Psoas muscle (tissue), 8 donors: ENCODE measurements around the gene DYRK4. TPM values are rescaled to one million over a fixed set of nuclear protein-coding genes. Genes with fewer than 3 reads are reported as not detected.
A peak's percentile ranks its signal among the peaks of the same experiment; 100 is the strongest.

ENCODE experiments used
- ATAC-seq, 4 donors: fragments of 200-7000 bp; cut with Tn5 transposase; one replicate each; pipeline ENCODE4 v1.9.1; 2020; ENCODE audit warnings: moderate library complexity in 3 of 4, mild to moderate bottlenecking in 2 of 4
- DNase-seq, 2 donors: peaks; one replicate each; pipeline ENCODE4 v3.0.0-alpha.2; 2020
- H3K27ac ChIP-seq: fragments of 200-600 bp; one replicate; pipeline ENCODE4 v1.8.0; 2022
- H3K27me3 ChIP-seq, 3 donors: fragments of 200-600 bp in 1 of 3; one replicate each; pipeline versions ENCODE4 v1.6.1 to v1.8.0; 2013 to 2022; ENCODE audit warnings: low read length in 2 of 3, mild to moderate bottlenecking in 2 of 3, moderate library complexity in 1 of 3; ENCODE audit not compliant: insufficient read depth in 3 of 3
- H3K36me3 ChIP-seq, 2 donors: fragments of 200-600 bp in 1 of 2; one replicate each; pipeline versions ENCODE4 v1.6.1 to v1.8.0; 2013 to 2022; ENCODE audit warnings: low read depth in 1 of 2, mild to moderate bottlenecking in 1 of 2, moderate library complexity in 1 of 2; ENCODE audit not compliant: insufficient read depth in 1 of 2
- H3K4me1 ChIP-seq: fragments of 200-600 bp; one replicate; pipeline ENCODE4 v1.8.0; 2022
- H3K4me3 ChIP-seq: fragments of 200-600 bp; one replicate; pipeline ENCODE4 v1.8.0; 2022; ENCODE audit warnings: mild to moderate bottlenecking
- H3K9me3 ChIP-seq: fragments of 200-600 bp; one replicate; pipeline ENCODE4 v1.8.0; 2022
- WGBS, 3 donors: extraction: QIAGEN DNeasy Blood & Tissue Kit; methylation state at CpG; one replicate each; pipeline versions ENCODE4 v1.1.6 to v1.1.7; 2013; 5-methylcytosine and 5-hydroxymethylcytosine counted together
- intact Hi-C, 2 donors: fragments of 100-400 bp; cut with DNase I; formaldehyde crosslinking; loops; one replicate each; pipeline versions ENCODE4 v1.11.0 to v1.14.2; 2022
- polyA plus RNA-seq, 3 donors: library from polyadenylated mRNA; stranded (reverse); fragments of 200-250 nt; gene quantifications; one replicate each; pipeline ENCODE4 v1.2.3, GENCODE V29; 2013
- total RNA-seq, 4 donors: library from RNA; stranded (reverse); fragmentation: NEBNext Ultra II Directional in 2 of 4; extraction: Animal tissue kit (Norgen Biotek cat#: 25700) in 2 of 4; gene quantifications; one replicate each; pipeline versions ENCODE4 v1.2.1 to v1.2.4, GENCODE V29; 2021 to 2023
- TF ChIP-seq, protein P1 (sequence below): fragments of 200-600 bp; IDR thresholded peaks from one replicate; pipeline ENCODE4 v1.8.0; 2022; ENCODE audit warnings: antibody characterized with exemption
- donor health status: healthy with polysubstance abuse.
- donor health status: DM: no; HTN: no; CAD: no; lungs with moderate emphysema.
- donor health status: Bipolar disorder and iron deficiency.
- donor health status: healthy.
- donor health status: DM: yes; HTN: yes; CAD: no.
- donor health status: DM: no; HTN: no; CAD: no.
- donor health status: DM: no; HTN: no; CAD: no.
- donor health status: DM: yes; HTN: yes; CAD: no.

DYRK4 gene
- total and polyA plus RNA-seq, 7 donors = 18.3 to 28.8 (median 22.9) TPM

DNA sequence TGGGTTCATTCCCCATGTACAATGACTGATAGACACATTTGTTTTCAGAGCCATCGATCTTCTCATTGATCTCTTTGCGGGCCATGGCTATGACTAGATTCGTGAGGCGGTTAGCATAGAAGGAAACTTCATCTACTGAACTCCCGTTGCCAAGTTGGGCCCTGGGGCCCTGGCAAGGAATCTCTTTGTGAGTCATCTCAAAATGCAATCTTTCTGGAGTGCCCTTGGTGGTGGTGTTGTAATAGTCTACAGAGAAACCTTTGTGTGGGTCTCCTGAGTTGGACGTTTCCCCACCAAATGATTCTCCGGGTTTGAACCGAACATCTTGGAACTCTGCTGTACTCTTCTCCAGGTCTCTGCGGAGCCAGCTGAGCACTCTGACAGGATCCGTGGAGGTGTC lies 66.4 kb downstream of the DYRK4 start:
- Histone ChIP-seq H3K27ac (no peak overlapping the region), H3K9me3 (no peaks in the 10 kb centered on the region), H3K4me1 (no peaks in the 10 kb centered on the region), H3K36me3 (peaks cover 4 to 16% of the 10 kb centered on the region in 2 donors), H3K27me3 (no peaks in the 10 kb centered on the region), H3K4me3 (no peak overlapping the region)
- DNase-seq (no peak), ATAC-seq (no peak)
- 88 to 95% (median 93%) methylated on average over 10 of the region's 10 CpGs for WGBS, 3 donors
- TF ChIP-seq, protein P1, sequence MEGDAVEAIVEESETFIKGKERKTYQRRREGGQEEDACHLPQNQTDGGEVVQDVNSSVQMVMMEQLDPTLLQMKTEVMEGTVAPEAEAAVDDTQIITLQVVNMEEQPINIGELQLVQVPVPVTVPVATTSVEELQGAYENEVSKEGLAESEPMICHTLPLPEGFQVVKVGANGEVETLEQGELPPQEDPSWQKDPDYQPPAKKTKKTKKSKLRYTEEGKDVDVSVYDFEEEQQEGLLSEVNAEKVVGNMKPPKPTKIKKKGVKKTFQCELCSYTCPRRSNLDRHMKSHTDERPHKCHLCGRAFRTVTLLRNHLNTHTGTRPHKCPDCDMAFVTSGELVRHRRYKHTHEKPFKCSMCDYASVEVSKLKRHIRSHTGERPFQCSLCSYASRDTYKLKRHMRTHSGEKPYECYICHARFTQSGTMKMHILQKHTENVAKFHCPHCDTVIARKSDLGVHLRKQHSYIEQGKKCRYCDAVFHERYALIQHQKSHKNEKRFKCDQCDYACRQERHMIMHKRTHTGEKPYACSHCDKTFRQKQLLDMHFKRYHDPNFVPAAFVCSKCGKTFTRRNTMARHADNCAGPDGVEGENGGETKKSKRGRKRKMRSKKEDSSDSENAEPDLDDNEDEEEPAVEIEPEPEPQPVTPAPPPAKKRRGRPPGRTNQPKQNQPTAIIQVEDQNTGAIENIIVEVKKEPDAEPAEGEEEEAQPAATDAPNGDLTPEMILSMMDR = no peak
- intact Hi-C loops = no loop called here

DNA sequence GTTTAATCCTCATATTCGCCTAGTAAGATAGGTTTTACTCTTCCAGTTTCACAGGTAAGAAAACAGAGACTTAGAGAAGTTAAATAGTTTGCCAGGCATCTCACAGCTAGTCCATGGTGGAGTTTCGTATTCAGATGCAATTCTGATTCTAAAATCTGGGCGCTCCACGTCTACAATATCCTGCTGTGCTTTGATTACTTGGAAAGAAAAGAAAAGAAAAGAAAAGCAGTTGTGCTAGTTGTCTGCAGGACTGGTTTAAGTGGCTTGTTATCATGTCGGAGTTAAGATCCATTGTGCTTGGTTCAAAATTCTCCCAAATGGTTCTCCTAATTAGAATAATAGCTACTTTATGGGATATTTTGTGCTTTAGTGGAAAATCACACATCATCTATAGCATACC lies 68.3 kb downstream of the DYRK4 start:
- no peak for ATAC-seq
- TF ChIP-seq, protein P1 = no peak

DNA sequence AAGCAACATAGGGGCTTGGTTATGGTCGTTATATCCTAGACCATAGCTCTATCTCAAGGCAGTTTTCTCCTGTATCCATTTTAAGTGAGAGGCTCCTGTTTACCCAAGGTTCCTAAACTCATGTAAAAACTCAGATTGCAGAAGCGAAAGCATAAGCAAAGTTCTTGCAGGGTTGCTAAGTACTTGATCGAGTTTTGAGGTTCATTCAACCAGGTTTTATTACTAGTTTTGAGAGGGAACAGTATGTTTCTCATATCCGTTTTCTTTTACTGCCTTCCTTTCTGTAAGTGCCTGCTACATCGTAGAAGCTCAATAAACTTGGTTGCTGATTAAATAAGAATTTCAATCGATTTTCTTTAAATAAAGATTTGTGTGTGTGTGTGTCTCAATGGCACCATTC lies 81.7 kb downstream of the DYRK4 start:
- Histone ChIP-seq H3K4me1 (peaks cover 10% of the 10 kb centered on the region), H3K9me3 (no peaks in the 10 kb centered on the region), H3K27me3 (no peaks in the 10 kb centered on the region), H3K36me3 (no peaks in the 10 kb centered on the region), H3K4me3 (no peak overlapping the region), H3K27ac (no peak overlapping the region)
- 80 to 88% (median 87%) methylated on average over 6 of the region's 6 CpGs for whole genome bisulfite sequencing, 3 donors
- no peak for ATAC-seq
- intact Hi-C loops = no loop called here
- TF ChIP-seq, protein P1 = no peak
- no peak for DNase-seq

More for the DNA sequence above, 68.3 kb downstream of the DYRK4 start:
- Histone ChIP-seq H3K4me1 (no peaks in the 10 kb centered on the region), H3K36me3 (peaks cover 4 to 16% of the 10 kb centered on the region in 2 donors), H3K27ac (no peak overlapping the region), H3K27me3 (no peaks in the 10 kb centered on the region), H3K4me3 (no peak overlapping the region), H3K9me3 (no peaks in the 10 kb centered on the region)
- DNase-seq = no peak
- intact Hi-C loops = no loop called here
- 61 to 68% (median 67%) methylated on average over 5 of the region's 5 CpGs for WGBS, 3 donors

DNA sequence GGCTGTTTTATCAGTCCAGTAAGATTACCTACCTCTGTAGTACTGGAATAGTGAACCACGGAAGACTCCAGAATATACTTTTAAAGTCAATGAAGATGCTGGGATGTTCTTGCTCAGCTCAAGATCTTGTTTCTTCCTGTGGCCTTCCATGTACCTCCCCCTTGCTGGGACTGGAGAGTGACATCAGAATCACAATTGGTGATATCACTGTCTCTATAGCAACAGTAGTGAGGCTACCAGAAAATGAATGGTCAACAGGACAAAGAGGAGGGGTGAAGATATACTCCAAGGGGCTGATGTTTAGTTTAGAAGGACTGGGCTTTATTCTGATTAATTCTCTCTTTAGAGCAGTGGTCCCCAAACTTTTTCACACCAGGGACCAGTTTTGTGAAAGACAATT lies 83.0 kb downstream of the DYRK4 start:
- peaks cover 13% of the 10 kb centered on the region for H3K4me1 ChIP-seq
- TF ChIP-seq, protein P1 = no peak
- no peak overlapping the region for H3K27ac ChIP-seq
- H3K27me3 ChIP-seq = no peaks in the 10 kb centered on the region
- intact Hi-C loops = no loop called here
- no peak for ATAC-seq
- no peaks in the 10 kb centered on the region for H3K36me3 ChIP-seq
- no peak for DNase-seq
- H3K9me3 ChIP-seq = no peaks in the 10 kb centered on the region
- 88 to 93% (median 88%) methylated on average over 1 of the region's 1 CpG for WGBS, 3 donors
- H3K4me3 ChIP-seq = no peak overlapping the region

DNA sequence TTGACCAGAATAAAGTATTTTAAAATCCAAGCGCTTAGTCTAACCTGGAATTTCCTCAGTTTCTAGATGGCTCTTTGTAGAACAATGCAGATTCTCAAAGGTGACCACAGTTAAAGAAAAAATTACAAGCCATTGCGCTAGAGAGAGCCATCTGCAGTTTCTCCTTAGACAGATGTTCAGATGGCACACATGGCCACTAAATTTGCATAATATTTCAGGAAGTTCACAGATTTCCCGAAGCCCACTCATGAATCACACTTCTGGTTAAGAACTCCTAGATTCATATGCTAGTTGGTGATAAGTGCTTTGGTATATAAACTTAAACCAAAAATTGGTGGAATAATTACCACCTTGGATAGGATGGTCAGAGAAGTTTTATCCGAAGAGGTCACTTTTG lies 86.1 kb downstream of the DYRK4 start:
- Histone ChIP-seq H3K4me3 (peak overlapping the region; percentile 74), H3K9me3 (no peaks in the 10 kb centered on the region), H3K36me3 (peaks cover 0 to 2% of the 10 kb centered on the region in 2 donors), H3K27ac (peak overlapping the region; percentile 80), H3K4me1 (peaks cover 39% of the 10 kb centered on the region), H3K27me3 (no peaks in the 10 kb centered on the region)
- ATAC-seq = no peak
- WGBS, 3 donors = 35 to 44% (median 35%) methylated on average over 4 of the region's 4 CpGs
- intact Hi-C loops = no loop called here
- TF ChIP-seq, protein P1 = no peak
- DNase-seq = no peak
